A549 (cell line): ENCODE data around the gene UQCC3. TPM values are rescaled to one million over a fixed set of nuclear protein-coding genes. Genes with fewer than 3 reads are reported as not detected.
"Not testable (repeated sequence)": the region's sequence is repeated elsewhere in the genome, so short reads cannot be mapped to it uniquely, and the experiment has no call there.

Experiments
- ATAC-seq, 2 experiments: fragments of 200-7000 bp in 1 of 2; fragments of >200 bp in 1 of 2; cut with Nextera tagmentation in 1 of 2; cut with Tn5 transposase in 1 of 2; 3 replicates each; pipeline versions ENCODE4 v1.8.0 to v1.9.1; 2018 to 2020; ENCODE audit warnings: mild to moderate bottlenecking in 1 of 2, moderate library complexity in 1 of 2
- CTCF ChIA-PET: fragments of 300-600 bp; sonication (Branson Sonifier 250); formaldehyde crosslinking; extraction: SDS; loops from one replicate; lab custom pipeline; 2021; ENCODE audit warnings: antibody characterized with exemption, inconsistent platforms; lab: Yijun Ruan, JAX
- POLR2A ChIA-PET: fragments of 350-600 bp; formaldehyde crosslinking; extraction: SDS; loops from one replicate; lab custom pipeline; 2021; ENCODE audit warnings: antibody characterized with exemption, inconsistent platforms; lab: Yijun Ruan, JAX
- DNase-seq, 2 experiments: peaks; one replicate each; pipeline versions ENCODE4 v3.0.0 to v3.0.0-alpha.2; 2011 to 2016; ENCODE audit warnings: low read depth in 1 of 2, low spot score in 1 of 2
- FAIRE-seq: peaks from 2 replicates; lab custom pipeline; 2011; peaks lifted over from hg19 to GRCh38; lab: Jason Lieb, UNC
- H3K27ac ChIP-seq, 2 experiments: fragments of >200 bp; sonication (Bioruptor Twin); formaldehyde crosslinking; 3 replicates each; pipeline ENCODE4 v1.5.1; 2016 to 2017
- H3K4me1 ChIP-seq: fragments of >200 bp; sonication (Bioruptor Twin); formaldehyde crosslinking; 3 replicates; pipeline ENCODE4 v1.6.1; 2016
- H3K4me2 ChIP-seq: fragments of >200 bp; sonication (Bioruptor Twin); formaldehyde crosslinking; 3 replicates; pipeline ENCODE4 v1.6.1; 2016
- H3K4me3 ChIP-seq: fragments of >200 bp; sonication (Bioruptor Twin); formaldehyde crosslinking; 3 replicates; pipeline ENCODE4 v1.5.1; 2016
- H3K9me3 ChIP-seq: fragments of >200 bp; sonication (Bioruptor Twin); formaldehyde crosslinking; 3 replicates; pipeline ENCODE4 v1.6.1; 2016
- CEBPB ChIP-seq, 2 experiments: fragments of >200 bp in 1 of 2; sonication (Bioruptor Twin) in 1 of 2; formaldehyde crosslinking in 1 of 2; IDR thresholded peaks; 2 replicates each; pipeline ENCODE4 v1.6.1; 2012 to 2016
- HEYL ChIP-seq: fragments of 250-450 bp; sonication (Bioruptor Pico); IDR thresholded peaks from 2 replicates; pipeline ENCODE4 v1.8.0; 2021; ENCODE audit warnings: mild to moderate bottlenecking, moderate library complexity
- JUN ChIP-seq, 2 experiments: fragments of >200 bp; sonication (Bioruptor Twin); formaldehyde crosslinking; IDR thresholded peaks; 2 replicates in 1 of 2; 3 replicates in 1 of 2; pipeline ENCODE4 v1.6.1; 2016 to 2017
- PHF8 ChIP-seq: fragments of 200-600 bp; sonication (generic); IDR thresholded peaks from 2 replicates; pipeline ENCODE4 v1.6.1; 2016; ENCODE audit warnings: low read depth, mild to moderate bottlenecking, antibody characterized with exemption, moderate library complexity, borderline replicate concordance
- RAD21 ChIP-seq, 2 experiments: fragments of >200 bp in 1 of 2; sonication (Bioruptor Twin) in 1 of 2; formaldehyde crosslinking in 1 of 2; IDR thresholded peaks in 1 of 2; conservative IDR thresholded peaks in 1 of 2; 2 replicates in 1 of 2; 3 replicates in 1 of 2; pipeline ENCODE4 v1.6.1; 2012 to 2018; ENCODE audit warnings: inconsistent platforms in 1 of 2
- SMC3 ChIP-seq: fragments of >200 bp; sonication (Bioruptor Twin); formaldehyde crosslinking; IDR thresholded peaks from 3 replicates; pipeline ENCODE4 v1.6.1; 2018; ENCODE audit warnings: inconsistent platforms
- WGBS: methylation state at CpG from one replicate; pipeline ENCODE4 v1.1.6; 2017; ENCODE audit errors: missing lambda C conversion rate; 5-methylcytosine and 5-hydroxymethylcytosine counted together
- polyA plus RNA-seq, 4 experiments: library from polyadenylated mRNA; depleted of rRNA in 3 of 4; stranded (reverse); fragments of >200 nt; fragmentation: RNase III in 1 of 4; extraction: RNeasy Plus Mini Kit Qiagen cat#74134 plus additional on column Dnase treatment in 1 of 4; gene quantifications; 2 replicates in 3 of 4; 3 replicates in 1 of 4; pipeline ENCODE4 v1.2.3, GENCODE V29; 2011 to 2017
- TF ChIP-seq, protein P1 (sequence below): fragments of >200 bp; sonication (Bioruptor Twin); formaldehyde crosslinking; IDR thresholded peaks from 3 replicates; pipeline ENCODE4 v1.5.1; 2016

Gene UQCC3
- polyA plus RNA-seq, 2 of the 4 experiments (the other 2 are of a cell fraction), result 20.2 to 27.8 TPM

DNA sequence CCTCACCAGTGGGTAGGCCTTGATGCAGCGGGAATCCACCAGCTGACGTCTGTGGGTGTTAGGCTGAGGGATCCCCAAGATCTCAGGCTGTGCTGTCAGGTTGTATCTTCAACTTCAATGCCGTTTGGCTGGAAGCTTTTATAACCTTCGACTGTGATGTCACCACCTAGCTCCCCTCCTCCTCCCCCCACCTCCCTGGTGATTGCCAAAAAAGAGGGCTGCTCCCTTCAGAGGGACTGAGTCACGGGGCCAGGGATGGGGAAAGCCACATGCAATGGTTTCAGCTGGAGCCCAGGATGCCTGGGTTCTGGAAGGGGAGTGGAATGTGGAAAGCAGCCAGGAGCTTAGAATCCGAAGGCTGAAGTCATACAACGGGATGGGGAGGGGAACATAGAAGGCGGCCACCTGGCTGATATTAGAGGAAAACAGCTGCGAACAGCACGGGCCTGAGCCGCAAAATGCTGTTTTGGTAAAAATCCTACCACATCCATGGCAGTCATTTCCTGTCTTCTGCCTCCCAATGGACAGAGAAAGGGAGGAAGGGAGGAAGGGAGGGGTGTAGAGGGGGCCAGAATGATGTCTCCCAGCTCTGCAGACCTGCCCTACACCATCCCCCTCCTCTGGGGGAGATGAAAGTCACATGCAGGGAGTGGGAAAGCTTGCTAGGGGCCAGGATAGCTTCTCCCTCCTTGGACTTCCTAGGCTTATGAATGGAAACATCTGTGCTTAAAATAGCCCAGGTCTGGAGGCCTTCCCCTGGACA is 18.1 kb downstream of the UQCC3 start, which contains the start of gene LRRN4CL:
LRRN4CL (minus strand) TSS at position 110 of the 763 bp plus-strand sequence. CDS start 1,022 bp downstream, outside the sequence.
- WGBS, result 75% methylated on average over 11 of the region's 11 CpGs
- Histone ChIP-seq H3K9me3 (no peaks in the 10 kb centered on the region), H3K4me2 (no peak within 1 kb of the TSS), H3K4me1 (peaks cover 4% of the 10 kb centered on the region; the same call in 1 of the 3 replicates), H3K27ac (no peak within 1 kb of the TSS), H3K4me3 (no peak within 1 kb of the TSS)
- ChIA-PET CTCF (interaction anchor here (0.9 to 9.8 kb wide), 10 partner anchors 8 to 297 kb away, joined by 3 to 126 read pairs (median 5); partner anchors contain the start of genes LBHD1, UBXN1 and UQCC3), POLR2A (interaction anchor here (0.6 to 1.9 kb wide), 6 partner anchors 16 to 151 kb away, joined by 3 to 6 read pairs (median 3); partner anchors contain the start of genes C11orf98, CSKMT, HNRNPUL2 and TTC9C)
- no peak for FAIRE-seq
- no peak for DNase-seq
- TF ChIP-seq SMC3, result no peak
- 0 out of 5 replicates have a peak, but pooled peaks of 1 of the 2 experiments have one; percentile 20 for TF ChIP-seq JUN (IDR thresholded peaks at IDR 0.05)
- ATAC-seq, result peak; percentile 11 to 45; a peak in 5 of 6 replicates

DNA sequence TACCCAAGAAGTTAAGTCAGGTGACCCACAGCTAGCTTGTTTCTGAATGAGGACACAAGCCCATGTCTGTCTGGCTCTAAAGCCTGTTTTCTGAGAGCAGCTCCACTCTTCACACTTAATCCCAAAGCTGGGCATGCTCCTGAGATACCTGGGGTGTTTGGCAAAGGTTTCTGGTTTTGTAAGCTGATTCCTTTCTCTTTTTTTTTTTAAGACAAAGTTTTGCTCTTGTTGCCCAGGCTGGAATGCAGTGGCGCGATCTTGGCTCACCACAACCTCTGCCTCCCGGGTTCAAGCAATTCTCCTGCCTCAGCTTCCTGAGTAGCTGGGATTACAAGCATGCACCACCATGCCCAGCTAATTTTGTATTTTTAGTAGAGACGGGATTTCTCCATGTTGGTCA is 22.2 kb downstream of the UQCC3 start:
- H3K4me1 ChIP-seq, H3K9me3 ChIP-seq, H3K4me2 ChIP-seq, H3K27ac ChIP-seq, DNase-seq, H3K4me3 ChIP-seq, ATAC-seq, FAIRE-seq: not testable (repeated sequence)
- ChIA-PET POLR2A (interaction anchor here (0.8 to 1.4 kb wide), 2 partner anchors 25 to 29 kb away, joined by 3 to 7 read pairs; partner anchors contain the start of genes C11orf98 and CSKMT), CTCF (interaction anchor here (0.7 to 9.8 kb wide), 15 partner anchors 9 to 316 kb away, joined by 3 to 126 read pairs (median 4); partner anchors contain the start of genes BSCL2, GNG3, HNRNPUL2 and LBHD1)
- 73% methylated on average over 4 of the region's 4 CpGs for WGBS

DNA sequence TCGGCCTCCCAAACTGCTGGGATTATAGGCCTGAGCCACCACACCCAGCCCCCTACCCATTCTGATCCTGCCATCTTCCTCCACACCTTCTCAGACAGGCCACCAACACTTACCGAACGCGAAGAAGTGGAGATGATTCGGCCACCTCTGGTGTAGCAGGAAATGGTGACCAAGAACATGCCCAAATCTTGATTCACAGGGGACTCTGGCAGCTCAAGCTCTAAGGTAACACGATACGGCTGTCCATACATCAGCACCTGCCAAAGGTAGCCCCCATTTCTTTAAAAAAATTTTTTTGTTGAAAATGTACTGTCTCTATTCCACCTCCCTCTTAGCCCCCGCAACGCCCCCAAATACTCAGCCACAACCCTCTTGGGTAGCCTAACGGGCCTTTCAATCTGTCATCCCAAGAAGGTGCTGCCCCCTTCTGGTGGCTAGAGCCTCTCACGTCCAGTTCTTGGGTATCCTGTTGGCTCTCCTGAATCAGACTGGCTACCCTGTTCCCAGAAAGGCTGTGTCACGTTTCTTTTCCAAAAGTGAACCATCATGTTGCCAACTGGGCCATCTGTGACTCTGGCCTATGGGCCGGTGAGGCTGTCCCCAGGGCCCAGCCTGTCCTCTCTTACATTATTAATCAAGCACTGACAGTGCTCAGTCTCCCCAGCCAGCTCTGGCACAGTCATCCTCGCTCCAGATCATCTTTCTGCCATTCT is 23.1 kb downstream of the UQCC3 start:
- ATAC-seq, result peak; percentile 75 to 88
- DNase-seq, result peak; percentile 68 to 87
- no peak overlapping the region for H3K4me2 ChIP-seq
- POLR2A ChIA-PET, result interaction anchor here (1.0 to 1.4 kb wide), 3 partner anchors 30 to 103 kb away, joined by 3 to 7 read pairs (median 4); partner anchors contain the start of genes C11orf98, CSKMT, INTS5 and TUT1
- H3K4me3 ChIP-seq, result no peak overlapping the region
- no peaks in the 10 kb centered on the region for H3K9me3 ChIP-seq
- 58% methylated on average over 14 of the region's 14 CpGs for WGBS
- CTCF ChIA-PET, result interaction anchor here (0.6 to 9.8 kb wide), 21 partner anchors 8 to 317 kb away, joined by 3 to 126 read pairs (median 4); partner anchors contain the start of genes B3GAT3, BSCL2, GNG3 and HNRNPUL2
- peaks cover 2% of the 10 kb centered on the region; the same call in 1 of the 3 replicates for H3K4me1 ChIP-seq
- peak; percentile 52 to 63 for TF ChIP-seq RAD21 (conservative IDR thresholded peaks at IDR 0.05 in 1 of 2, IDR thresholded peaks at IDR 0.05 in 1 of 2)
- TF ChIP-seq, protein P1, sequence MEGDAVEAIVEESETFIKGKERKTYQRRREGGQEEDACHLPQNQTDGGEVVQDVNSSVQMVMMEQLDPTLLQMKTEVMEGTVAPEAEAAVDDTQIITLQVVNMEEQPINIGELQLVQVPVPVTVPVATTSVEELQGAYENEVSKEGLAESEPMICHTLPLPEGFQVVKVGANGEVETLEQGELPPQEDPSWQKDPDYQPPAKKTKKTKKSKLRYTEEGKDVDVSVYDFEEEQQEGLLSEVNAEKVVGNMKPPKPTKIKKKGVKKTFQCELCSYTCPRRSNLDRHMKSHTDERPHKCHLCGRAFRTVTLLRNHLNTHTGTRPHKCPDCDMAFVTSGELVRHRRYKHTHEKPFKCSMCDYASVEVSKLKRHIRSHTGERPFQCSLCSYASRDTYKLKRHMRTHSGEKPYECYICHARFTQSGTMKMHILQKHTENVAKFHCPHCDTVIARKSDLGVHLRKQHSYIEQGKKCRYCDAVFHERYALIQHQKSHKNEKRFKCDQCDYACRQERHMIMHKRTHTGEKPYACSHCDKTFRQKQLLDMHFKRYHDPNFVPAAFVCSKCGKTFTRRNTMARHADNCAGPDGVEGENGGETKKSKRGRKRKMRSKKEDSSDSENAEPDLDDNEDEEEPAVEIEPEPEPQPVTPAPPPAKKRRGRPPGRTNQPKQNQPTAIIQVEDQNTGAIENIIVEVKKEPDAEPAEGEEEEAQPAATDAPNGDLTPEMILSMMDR, result peak; percentile 61
- no peak for TF ChIP-seq PHF8
- TF ChIP-seq HEYL (CRISPR knock-in tag), result no peak
- peak; percentile 60 for TF ChIP-seq SMC3
- H3K27ac ChIP-seq, result no peak overlapping the region
- FAIRE-seq, result no peak

DNA sequence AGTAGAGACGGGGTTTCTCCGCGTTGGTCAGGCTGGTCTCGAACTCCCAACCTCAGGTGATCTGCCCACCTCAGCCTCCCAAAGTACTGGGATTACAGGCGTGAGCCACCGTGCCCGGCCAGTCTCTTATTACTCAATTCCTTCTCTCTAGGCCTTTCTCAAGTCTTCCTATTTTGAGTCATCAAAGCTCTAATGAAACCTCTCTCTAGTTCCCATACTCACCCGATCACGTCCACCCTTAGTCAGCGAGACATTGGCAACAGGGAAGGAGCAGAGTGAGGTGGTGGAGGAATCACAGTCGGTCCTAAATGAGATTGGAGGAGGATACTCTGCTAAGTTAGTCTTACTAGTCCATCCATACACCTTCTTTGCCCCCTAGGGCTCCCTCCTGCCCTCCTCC is 30.8 kb downstream of the UQCC3 start:
- H3K4me1 ChIP-seq, result peaks cover 12% of the 10 kb centered on the region
- ChIA-PET CTCF (interaction anchor here (1.1 to 4.5 kb wide), 4 partner anchors 8 to 21 kb away, joined by 3 to 39 read pairs (median 10); no protein-coding TSS in a partner anchor), POLR2A (interaction anchor here (1.6 to 1.8 kb wide), 2 partner anchors 25 to 37 kb away, joined by 4 to 6 read pairs; partner anchors contain the start of genes C11orf98, CSKMT, HNRNPUL2 and TTC9C)
- DNase-seq (no peak), FAIRE-seq (no peak)
- no peak overlapping the region for H3K4me3 ChIP-seq
- WGBS, result 93% methylated on average over 11 of the region's 11 CpGs
- no peak for TF ChIP-seq CEBPB (IDR thresholded peaks at IDR 0.05)
- TF ChIP-seq, all 56 proteins: peak for 0
- H3K4me2 ChIP-seq, result no peak overlapping the region
- no peaks in the 10 kb centered on the region for H3K9me3 ChIP-seq
- H3K27ac ChIP-seq, result no peak overlapping the region
- no peak for ATAC-seq

DNA sequence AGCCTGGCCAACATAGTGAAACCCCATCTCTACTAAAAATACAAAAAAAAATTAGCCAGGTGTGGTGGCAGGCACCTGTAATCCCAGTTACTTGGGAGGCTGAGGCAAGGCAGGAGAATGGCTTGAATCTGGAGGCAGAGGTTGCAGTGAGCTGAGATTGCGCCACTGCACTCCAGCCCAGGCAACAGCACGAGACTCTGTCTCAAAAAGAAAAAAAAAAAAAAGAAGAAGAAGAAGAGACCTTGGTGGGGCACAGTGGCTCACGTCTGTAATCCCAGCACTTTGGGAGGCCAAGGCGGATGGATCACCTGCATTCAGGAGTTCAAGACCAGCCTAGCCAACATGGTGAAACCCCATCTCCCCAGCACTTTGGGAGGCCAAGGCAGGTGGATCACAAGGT is 32.4 kb downstream of the UQCC3 start:
- WGBS, result 98% methylated on average over 4 of the region's 4 CpGs
- ATAC-seq, H3K27ac ChIP-seq, H3K4me3 ChIP-seq, FAIRE-seq, H3K4me2 ChIP-seq, H3K9me3 ChIP-seq, DNase-seq: not testable (repeated sequence)
- POLR2A ChIA-PET, result interaction anchor here (1.1 kb wide), 1 partner anchor 32 kb away, joined by 3 read pairs; the partner anchor contains the start of gene LBHD1
- H3K4me1 ChIP-seq, result peaks cover 18% of the 10 kb centered on the region
- CTCF ChIA-PET, result interaction anchor here (1.1 to 4.5 kb wide), 6 partner anchors 10 to 66 kb away, joined by 3 to 39 read pairs (median 6); partner anchors contain the start of gene LRRN4CL
